NCI-H1694 (cell line): ENCODE data around the gene ARCN1.
"Not testable (repeated sequence)": the region's sequence is repeated elsewhere in the genome, so short reads cannot be mapped to it uniquely, and the experiment has no call there.

Source experiments
- DNase-seq: peaks from one replicate; lab custom pipeline; 2025; lab: John Stamatoyannopoulos, UW

ARCN1 gene

DNA sequence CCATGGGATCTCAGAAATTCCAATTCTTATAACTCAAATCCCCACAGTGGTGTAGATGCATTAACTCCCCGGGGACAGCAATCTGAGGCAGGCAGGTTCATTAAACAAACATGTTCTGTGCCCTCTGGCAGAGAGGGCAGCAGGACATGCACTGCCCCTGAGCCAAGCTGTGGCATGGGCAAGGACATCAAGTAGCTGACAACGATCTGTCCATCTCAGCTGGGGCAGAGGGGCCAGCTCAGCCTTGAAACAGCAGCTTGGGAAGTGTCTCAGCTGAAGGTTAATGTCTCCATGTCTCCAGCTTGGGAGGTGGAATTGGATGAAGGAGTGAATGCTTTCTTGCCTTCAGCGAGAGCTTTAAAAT is 27.6 kb upstream of the ARCN1 start:
- DNase-seq = no peak

- DNase-seq = no peak
These were observed 26.7 kb upstream of the ARCN1 start for GRCh38 chr11:118545533-118545932.

DNA sequence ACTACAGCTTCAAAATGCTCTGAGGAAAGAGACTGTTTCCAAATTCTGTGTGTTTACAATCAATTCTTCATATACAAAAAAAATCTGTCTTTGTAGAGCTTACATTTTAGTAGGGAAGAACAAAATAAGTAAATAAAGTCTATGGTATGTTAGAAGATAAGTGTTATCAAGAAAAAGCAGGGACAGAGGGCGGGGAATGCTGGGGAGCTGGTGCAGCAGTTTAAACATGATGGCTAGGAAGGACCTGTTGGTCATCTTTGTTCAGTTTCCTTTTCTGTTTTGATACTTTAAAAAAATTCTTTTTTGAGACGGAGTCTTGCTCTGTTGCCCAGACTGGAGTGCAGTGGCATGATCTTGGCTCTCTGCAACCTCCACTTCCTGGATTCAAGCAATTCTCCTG is 25.1 kb upstream of the ARCN1 start:
- no peak for DNase-seq

GRCh38 chr11:118552341-118552740 is 19.9 kb upstream of the ARCN1 start:
- DNase-seq = no peak

DNA sequence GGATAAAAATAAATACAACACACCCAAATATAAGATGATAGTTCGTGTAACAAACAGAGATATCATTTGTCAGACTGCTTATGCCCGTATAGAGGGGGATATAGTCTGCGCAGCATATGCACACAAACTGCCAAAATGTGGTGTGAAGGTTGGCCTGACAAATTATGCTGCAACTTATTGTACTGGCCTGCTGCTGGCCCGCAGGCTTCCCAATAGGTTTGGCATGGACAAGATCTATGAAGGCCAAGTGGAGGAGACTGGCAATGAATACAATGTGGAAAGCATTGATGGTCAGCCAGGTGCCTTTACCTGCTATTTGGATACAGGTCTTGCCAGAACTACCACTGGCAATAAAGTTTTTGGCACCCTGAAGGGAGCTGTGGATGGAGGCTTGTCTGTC is 11.4 kb upstream of the ARCN1 start:
- DNase-seq = no peak

GRCh38 chr11:118565051-118565450 is 7.2 kb upstream of the ARCN1 start:
- DNase-seq = no peak

DNA sequence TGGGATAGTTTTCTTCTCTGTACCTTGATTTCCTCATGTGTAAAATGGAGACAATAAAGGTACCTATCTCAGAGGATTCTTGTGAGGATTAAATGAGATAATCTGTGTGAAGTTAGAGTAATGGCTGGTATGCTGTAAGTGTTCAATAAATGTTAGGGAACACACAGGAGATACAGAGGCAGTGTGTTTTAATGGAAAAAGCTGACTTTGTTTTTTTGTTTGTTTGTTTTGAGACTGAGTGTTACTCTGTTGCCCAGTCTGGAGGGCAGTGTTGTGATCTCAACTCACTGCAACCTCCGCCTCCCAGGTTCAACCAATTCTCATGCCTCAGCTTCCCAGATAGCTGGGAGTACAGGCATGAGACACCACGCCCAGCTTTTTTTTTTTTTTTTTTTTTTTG is 2.5 kb upstream of the ARCN1 start:
- DNase-seq = no peak

GRCh38 chr11:118570787-118571186 is 1.4 kb upstream of the ARCN1 start:
- no peak for DNase-seq

- not testable (repeated sequence) for DNase-seq
These were observed 528 bp upstream of the ARCN1 start for GRCh38 chr11:118571701-118572060.

- no peak for DNase-seq
These were observed 857 bp downstream of the ARCN1 start for GRCh38 chr11:118572981-118573550.

- no peak for DNase-seq
These were observed 2.4 kb downstream of the ARCN1 start for GRCh38 chr11:118574636-118575035.

- not testable (repeated sequence) for DNase-seq
These were observed 5.8 kb downstream of the ARCN1 start for GRCh38 chr11:118577995-118578394.

GRCh38 chr11:118581057-118581456 is 8.8 kb downstream of the ARCN1 start:
- DNase-seq = no peak

DNA sequence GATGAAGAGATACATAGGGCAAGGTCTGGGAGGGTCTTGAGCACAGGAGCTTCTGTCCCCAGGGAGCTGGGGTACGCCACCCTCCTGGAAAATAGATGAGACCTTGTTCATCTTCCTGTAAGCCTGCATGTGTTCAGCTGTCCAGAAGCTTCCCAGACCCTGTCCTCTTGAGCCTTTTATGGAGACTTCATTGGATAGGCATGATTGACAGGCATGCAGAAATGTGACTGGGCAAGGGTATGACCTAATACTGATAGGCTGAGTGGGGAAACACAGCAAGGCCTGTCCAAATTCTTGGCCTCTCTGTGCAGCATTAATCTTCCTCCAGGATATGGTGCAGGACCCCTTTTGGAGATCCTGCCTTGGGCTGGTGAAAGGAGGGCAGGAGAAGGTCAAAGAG is 15.7 kb downstream of the ARCN1 start:
- no peak for DNase-seq

DNA sequence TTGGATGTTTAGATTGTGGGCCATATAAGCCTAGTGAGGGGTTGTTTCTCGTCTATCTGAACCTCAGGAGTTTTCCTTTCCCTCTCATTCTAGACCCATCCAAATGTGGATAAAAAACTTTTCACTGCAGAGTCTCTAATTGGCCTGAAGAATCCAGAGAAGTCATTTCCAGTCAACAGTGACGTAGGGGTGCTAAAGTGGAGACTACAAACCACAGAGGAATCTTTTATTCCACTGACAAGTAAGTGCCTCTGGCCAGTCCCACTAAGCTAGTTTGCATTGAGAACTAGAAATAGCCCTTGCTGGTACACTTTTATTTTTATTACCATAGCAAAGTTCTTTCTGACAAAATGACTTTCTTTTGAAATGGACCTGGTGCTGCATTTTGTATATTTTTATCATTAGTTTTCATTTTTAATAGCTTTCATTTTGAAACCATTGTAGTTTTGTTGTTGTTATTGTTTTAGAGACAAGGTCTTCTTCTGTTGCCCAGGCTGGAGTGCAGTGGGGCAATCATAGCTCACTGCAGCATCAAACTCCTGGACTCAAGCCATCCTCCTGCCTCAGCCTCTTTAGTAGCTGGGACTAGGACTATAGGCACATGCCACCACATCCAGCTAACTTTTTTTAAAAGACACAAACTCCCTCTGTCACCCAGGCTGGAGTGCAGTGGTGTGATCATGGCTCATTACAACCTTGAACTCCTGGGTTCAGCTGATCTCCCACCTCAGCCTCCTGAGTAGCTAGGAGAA is 20.6 kb downstream of the ARCN1 start:
- DNase-seq = no peak

DNA sequence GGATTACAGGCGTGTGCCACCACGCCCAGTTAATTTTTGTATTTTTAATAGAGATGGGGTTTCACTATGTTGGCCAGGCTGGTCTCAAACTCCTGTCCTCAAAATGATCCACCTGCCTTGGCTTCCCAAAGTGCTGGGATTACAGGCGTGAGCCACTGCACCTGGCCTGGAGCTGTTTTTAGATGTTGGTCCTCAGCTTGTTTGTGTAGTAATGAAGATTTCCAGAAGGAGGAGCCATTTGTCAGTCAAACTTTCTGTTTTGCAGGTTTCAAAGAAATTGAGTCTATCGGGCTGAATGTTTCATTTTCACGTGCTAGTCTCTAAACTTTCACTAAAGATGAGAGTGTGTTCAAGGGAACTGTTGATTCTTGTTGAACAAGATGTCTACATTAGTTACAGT is 22.8 kb downstream of the ARCN1 start:
- DNase-seq = not testable (repeated sequence)

DNA sequence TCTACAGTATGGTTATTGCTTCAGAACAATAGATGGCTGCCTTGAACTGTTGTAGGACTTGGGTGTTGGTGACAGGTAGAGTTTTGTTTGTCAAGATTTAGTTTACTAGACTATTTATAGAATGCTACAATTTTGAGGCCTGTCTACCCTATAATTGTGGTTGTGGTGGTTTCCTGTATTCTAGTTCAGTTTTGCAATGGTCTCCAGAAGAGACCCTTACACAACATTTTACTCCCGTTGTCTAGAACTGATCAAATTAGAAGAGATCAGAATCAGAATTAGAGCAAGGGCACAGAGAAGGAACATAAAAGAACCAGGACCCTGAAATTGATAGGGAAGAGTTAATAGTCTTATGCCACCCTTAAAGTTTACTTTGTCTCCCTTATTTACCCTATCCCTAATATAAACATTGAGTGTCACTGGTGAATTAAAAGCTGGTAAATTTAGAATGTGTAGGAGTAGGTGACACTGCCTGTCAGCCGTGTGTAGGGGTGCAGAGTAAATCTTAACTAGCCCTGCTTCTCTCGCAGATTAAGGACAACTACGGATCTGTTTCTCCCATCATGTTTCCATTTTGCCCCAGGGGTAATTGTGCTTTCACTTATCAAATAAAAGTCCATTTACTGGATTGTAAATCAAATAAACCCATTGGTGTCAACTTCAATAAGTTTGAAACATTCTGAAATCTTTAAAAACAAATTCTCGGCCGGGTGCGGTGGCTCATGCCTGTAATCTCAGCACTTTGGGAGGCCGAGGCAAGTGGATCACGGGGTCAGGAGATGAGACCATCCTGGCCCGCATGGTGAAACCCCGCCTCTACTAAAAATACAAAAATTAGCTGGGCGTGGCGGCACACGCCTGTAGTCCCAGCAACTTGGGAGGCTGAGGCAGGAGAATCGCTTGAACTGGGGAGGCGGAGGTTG is 24.3 kb downstream of the ARCN1 start:
- no peak for DNase-seq

GRCh38 chr11:118597556-118597955 is 25.3 kb downstream of the ARCN1 start:
- no peak for DNase-seq

DNA sequence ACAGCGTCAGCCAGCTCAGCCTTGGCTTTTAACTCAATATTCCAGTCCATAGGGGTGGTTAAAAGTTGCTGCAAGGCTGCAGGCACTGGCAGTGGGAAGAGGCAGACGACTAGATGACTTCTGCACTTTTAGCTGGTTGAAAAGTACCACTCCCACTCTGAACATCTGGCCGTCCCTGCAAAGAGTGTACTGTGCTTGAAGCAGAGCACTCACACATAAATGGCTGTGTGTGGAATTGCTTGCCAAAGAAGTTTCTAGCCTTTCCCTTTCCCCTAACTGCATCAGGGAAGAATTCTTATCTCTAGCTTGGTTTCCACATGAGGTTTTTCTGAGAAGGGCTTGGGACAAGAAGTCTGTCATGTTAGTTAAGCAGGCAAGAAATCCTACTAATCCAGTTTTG is 30.1 kb downstream of the ARCN1 start:
- no peak for DNase-seq

DNA sequence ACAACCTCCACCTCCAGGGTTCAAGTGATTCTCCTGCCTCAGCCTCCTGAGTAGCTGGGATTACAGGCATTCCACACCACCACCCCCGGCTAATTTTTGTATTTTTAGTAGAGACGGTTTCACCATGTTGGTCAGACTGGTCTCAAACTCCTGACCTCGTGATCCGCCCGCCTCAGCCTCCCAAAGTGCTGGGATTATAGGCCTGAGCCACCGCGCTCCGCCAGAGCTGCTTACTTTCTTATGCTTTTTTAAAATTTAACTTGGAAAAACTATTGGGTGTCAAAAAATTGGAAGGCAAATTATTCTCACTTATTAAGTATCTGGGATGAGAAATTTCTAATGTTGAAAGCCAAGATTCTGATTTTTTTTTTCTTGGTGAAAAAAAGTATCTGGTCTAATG is 31.5 kb downstream of the ARCN1 start:
- not testable (repeated sequence) for DNase-seq

DNA sequence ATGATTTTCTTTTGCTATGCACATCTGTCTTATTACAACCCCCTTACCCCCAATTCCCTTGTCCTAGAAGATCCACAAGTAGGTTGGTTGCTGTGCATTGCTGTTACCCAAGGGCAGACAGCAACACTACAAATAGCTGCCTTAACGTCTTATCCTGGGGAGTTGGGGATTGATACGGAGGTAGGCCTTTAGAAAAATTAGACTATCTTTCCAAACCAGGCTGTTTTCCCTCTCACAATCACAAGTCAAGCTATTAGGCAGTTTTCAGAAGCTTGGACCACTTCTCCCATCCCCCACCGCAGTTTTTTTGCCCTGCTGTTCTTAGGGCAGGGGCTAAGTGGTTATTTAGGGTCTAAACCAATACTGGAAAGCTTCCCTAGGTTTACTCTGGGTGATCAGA is 32.4 kb downstream of the ARCN1 start:
- no peak for DNase-seq

DNA sequence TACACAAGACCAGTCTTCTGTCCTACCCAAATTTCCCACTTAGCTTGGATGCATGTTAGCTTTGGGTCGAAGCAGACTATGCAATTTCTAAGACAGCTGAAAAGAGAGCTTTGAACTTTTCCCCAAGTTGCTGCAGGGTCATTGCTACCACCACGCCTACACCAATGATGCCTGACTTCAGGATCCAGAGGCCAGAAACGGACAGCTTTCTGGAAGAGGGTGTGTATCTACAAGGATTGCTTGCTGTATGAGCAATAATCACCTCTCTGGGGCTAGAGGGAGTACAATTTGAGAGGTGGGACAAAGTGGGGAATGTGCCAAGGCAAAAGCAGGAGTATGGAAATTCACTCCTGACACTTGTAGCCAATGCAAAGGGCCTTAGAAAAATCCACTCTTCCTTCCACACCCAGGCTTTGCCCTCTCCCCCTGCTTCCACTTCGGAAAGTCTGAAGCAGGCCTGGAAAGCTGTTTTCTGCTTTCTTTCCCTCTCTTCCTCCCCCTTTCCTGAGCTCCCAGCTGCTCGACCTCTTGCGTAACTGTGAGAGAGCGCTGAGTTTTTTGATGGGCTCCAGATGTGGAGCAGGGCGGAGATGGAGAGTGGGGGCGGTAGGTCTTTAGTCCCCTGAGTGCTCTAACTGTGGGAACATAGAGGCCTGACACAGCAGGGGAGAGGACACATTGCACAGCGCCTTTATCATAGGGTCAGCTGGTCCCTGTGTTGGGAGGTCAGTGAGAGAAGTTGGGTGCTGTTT is 33.1 kb downstream of the ARCN1 start:
- no peak for DNase-seq
